ENCODE results near the gene MBD6.
"Not testable (repeated sequence)": the region's sequence is repeated elsewhere in the genome, so short reads cannot be mapped to it uniquely, and the experiment has no call there.

DNA sequence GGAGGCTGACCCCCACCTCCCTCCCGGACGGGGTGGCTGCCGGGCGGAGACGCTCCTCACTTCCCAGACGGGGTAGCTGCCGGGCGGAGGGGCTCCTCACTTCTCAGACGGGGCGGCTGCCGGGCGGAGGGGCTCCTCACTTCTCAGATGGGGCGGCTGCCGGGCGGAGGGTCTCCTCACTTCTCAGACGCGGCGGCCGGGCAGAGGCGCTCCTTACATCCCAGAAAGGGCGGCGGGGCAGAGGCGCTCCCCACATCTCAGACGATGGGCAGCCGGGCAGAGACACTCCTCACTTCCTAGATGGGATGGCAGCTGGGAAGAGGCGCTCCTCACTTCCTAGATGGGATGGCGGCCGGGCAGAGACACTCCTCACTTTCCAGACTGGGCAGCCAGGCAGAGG, 14.8 kb upstream of the MBD6 start:
- not testable (repeated sequence) for TF ChIP-seq FOXM1 (IDR thresholded peaks at IDR 0.05; ENCODE audit: borderline replicate concordance); BHLHE40 (IDR thresholded peaks at IDR 0.05; ENCODE audit: borderline replicate concordance); CTBP1 (IDR thresholded peaks at IDR 0.05; ENCODE audit: borderline replicate concordance); FOXA1 (IDR thresholded peaks at IDR 0.05); SUZ12 (IDR thresholded peaks at IDR 0.05); ARNT (IDR thresholded peaks at IDR 0.05); TARDBP (IDR thresholded peaks at IDR 0.05); FOXK2 (IDR thresholded peaks at IDR 0.05); ELF4 (IDR thresholded peaks at IDR 0.05); SP1 (IDR thresholded peaks at IDR 0.05); L3MBTL2 (conservative IDR thresholded peaks at IDR 0.05); ZNF384 (IDR thresholded peaks at IDR 0.05); NFRKB (IDR thresholded peaks at IDR 0.05)
- TF ChIP-seq, protein P1, sequence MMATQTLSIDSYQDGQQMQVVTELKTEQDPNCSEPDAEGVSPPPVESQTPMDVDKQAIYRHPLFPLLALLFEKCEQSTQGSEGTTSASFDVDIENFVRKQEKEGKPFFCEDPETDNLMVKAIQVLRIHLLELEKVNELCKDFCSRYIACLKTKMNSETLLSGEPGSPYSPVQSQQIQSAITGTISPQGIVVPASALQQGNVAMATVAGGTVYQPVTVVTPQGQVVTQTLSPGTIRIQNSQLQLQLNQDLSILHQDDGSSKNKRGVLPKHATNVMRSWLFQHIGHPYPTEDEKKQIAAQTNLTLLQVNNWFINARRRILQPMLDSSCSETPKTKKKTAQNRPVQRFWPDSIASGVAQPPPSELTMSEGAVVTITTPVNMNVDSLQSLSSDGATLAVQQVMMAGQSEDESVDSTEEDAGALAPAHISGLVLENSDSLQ (IDR thresholded peaks at IDR 0.05): not testable (repeated sequence)

Measured in HEK293T (cell line).